Esophagus (tissue), 2 donors: ENCODE data around the gene RWDD2A. TPM values are rescaled to one million over a fixed set of nuclear protein-coding genes. Genes with fewer than 3 reads are reported as not detected.
A peak's percentile ranks its signal among the peaks of the same experiment; 100 is the strongest.
"Not testable (repeated sequence)": the region's sequence is repeated elsewhere in the genome, so short reads cannot be mapped to it uniquely, and the experiment has no call there.

Source experiments
- H3K27ac ChIP-seq, 2 donors: one replicate each; pipeline ENCODE4 v1.5.1; 2013; ENCODE audit warnings: low read depth in 2 of 2, mild to moderate bottlenecking in 2 of 2, inconsistent platforms in 1 of 2, low read length in 1 of 2, moderate library complexity in 1 of 2
- H3K27me3 ChIP-seq, 2 donors: one replicate each; pipeline ENCODE4 v1.6.1; 2013; ENCODE audit warnings: low read length in 2 of 2, control low read depth in 1 of 2, mild to moderate bottlenecking in 1 of 2; ENCODE audit not compliant: insufficient read depth in 2 of 2, control insufficient read depth in 1 of 2
- H3K36me3 ChIP-seq, 2 donors: one replicate each; pipeline ENCODE4 v1.6.1; 2013; ENCODE audit warnings: low read length in 1 of 2; ENCODE audit not compliant: control insufficient read depth in 2 of 2, insufficient read depth in 2 of 2
- H3K4me1 ChIP-seq, 2 donors: one replicate each; pipeline ENCODE4 v1.6.1; 2013; ENCODE audit warnings: low read length in 1 of 2; ENCODE audit not compliant: control insufficient read depth in 2 of 2, insufficient read depth in 2 of 2
- H3K4me3 ChIP-seq, 2 donors: one replicate each; pipeline ENCODE4 v1.5.1; 2013; ENCODE audit warnings: low read length in 2 of 2, mild to moderate bottlenecking in 2 of 2, low read depth in 1 of 2, moderate library complexity in 1 of 2
- H3K9me3 ChIP-seq, 2 donors: one replicate each; pipeline ENCODE4 v1.6.1; 2013; ENCODE audit warnings: mild to moderate bottlenecking in 2 of 2, low read depth in 1 of 2, low read length in 1 of 2, moderate library complexity in 1 of 2; ENCODE audit not compliant: control insufficient read depth in 2 of 2, insufficient read depth in 1 of 2
- WGBS, 2 donors: extraction: QIAGEN DNeasy Blood & Tissue Kit; methylation state at CpG; one replicate each; pipeline ENCODE4 v1.1.7; 2013; 5-methylcytosine and 5-hydroxymethylcytosine counted together
- polyA plus RNA-seq, 2 donors: library from polyadenylated mRNA; stranded (reverse); fragments of 200-250 nt; gene quantifications; one replicate each; pipeline ENCODE4 v1.2.3, GENCODE V29; 2013
- donor health status: healthy with polysubstance abuse.
- donor health status: Bipolar disorder and iron deficiency.

Gene RWDD2A
- polyA plus RNA-seq, 2 donors = 0.76 to 0.84 TPM

GRCh38 chr6:83169511-83169910 lies 23.6 kb upstream of the RWDD2A start:
- no peak overlapping the region for H3K27ac ChIP-seq
- 57 to 60% methylated on average over 1 of the region's 1 CpG for WGBS, 2 donors
- H3K4me3 ChIP-seq = no peak overlapping the region
- no peaks in the 10 kb centered on the region for H3K9me3 ChIP-seq
- no peaks in the 10 kb centered on the region for H3K4me1 ChIP-seq
- no peaks in the 10 kb centered on the region for H3K27me3 ChIP-seq
- peaks cover 8 to 12% of the 10 kb centered on the region in 2 donors for H3K36me3 ChIP-seq

DNA sequence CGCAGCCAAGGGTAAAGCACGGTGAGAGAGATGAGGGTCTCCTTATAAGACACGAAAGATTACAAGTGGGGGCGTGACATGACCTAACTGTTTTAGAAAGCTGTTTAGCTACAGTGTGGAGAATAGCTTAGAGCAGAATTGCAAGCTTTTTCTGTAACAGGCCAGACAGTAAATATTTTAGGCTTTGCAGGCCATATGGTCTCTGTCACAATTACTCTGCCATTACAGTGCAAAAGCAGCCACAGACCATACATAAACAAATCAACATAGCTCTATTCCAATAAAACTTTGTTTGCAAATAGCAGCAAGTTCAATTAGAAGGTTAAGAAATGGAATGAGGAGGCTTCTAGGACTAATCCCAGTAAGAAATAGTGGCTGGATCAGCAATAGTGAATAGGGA lies 16.9 kb upstream of the RWDD2A start:
- whole genome bisulfite sequencing, 2 donors = 80 to 93% methylated on average over 4 of the region's 4 CpGs
- Histone ChIP-seq H3K27ac (no peak overlapping the region), H3K4me1 (no peaks in the 10 kb centered on the region), H3K9me3 (no peaks in the 10 kb centered on the region), H3K4me3 (no peak overlapping the region), H3K27me3 (no peaks in the 10 kb centered on the region), H3K36me3 (peaks cover 0 to 5% of the 10 kb centered on the region in 2 donors)

- no peaks in the 10 kb centered on the region for H3K4me1 ChIP-seq
- peaks cover 3 to 4% of the 10 kb centered on the region in 2 donors for H3K36me3 ChIP-seq
- H3K9me3 ChIP-seq = no peaks in the 10 kb centered on the region
- no peak overlapping the region for H3K4me3 ChIP-seq
- H3K27me3 ChIP-seq = no peaks in the 10 kb centered on the region
- H3K27ac ChIP-seq = no peak overlapping the region
Measured at GRCh38 chr6:83180426-83180950, 12.7 kb upstream of the RWDD2A start.

DNA sequence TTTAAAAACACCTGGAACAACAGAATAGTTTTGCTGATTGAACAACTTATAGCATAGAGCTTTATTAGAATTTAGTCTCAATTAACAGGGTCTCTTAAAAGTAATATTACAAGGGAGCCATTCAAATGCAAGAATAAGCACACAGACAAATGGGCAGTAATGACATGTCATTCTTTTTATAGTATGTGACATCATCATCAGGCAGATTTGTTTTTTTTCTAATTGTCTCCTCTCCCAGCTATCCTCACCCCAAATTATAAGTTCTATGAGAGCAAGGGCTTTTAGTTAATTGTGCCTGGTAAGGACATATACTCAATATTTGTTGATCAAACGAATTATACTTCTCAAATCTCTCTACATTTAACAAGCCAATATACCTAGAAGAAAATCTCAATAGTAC lies 11.0 kb upstream of the RWDD2A start:
- Histone ChIP-seq H3K36me3 (peaks cover 4 to 6% of the 10 kb centered on the region in 2 donors), H3K4me1 (no peaks in the 10 kb centered on the region), H3K27ac (no peak overlapping the region), H3K4me3 (no peak overlapping the region), H3K9me3 (no peaks in the 10 kb centered on the region), H3K27me3 (no peaks in the 10 kb centered on the region)
- 75 to 78% methylated on average over 1 of the region's 1 CpG for WGBS, 2 donors

DNA sequence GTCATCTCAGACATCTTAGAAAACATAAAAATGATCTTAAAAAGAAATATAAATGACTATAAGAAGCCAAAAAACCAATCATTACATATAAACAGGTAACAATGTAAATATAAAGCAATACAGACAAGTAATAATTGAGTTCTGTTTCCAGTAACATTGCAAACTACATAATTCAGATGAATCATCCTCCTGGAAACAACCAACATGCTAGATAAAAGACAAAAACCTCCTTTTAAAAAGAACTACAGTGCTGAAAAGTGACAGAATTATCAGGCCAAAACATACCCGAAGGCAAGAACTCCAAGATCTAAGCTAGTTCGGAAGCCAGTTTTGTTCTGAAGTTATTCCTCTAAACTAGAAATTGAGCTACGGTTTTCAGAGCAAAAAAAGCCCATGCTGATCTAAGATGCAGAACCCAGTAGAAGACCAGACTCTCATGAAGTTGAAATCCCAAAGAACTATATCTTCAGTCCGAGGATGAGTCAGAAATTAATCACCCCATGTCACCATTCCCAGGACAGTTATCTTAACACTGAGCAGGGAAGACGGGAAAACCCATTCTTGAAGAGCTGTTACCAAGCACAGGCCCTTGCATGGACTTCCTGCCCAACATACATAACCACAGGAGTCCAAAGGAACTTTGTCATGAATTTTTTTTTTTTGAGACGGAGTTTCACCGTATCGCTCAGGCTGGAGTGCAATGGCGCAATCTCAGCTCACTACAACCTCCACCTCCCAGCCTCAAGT lies 9.9 kb upstream of the RWDD2A start:
- H3K36me3 ChIP-seq = peaks cover 4 to 6% of the 10 kb centered on the region in 2 donors
- no peak overlapping the region for H3K27ac ChIP-seq
- H3K4me1 ChIP-seq = no peaks in the 10 kb centered on the region
- whole genome bisulfite sequencing, 2 donors = 72 to 73% methylated on average over 9 of the region's 9 CpGs
- no peaks in the 10 kb centered on the region for H3K9me3 ChIP-seq
- H3K4me3 ChIP-seq = no peak overlapping the region
- no peaks in the 10 kb centered on the region for H3K27me3 ChIP-seq

- no peak overlapping the region for H3K4me3 ChIP-seq
- H3K4me1 ChIP-seq = no peaks in the 10 kb centered on the region
- WGBS, 2 donors = 90 to 94% methylated on average over 2 of the region's 2 CpGs
- H3K9me3 ChIP-seq = no peaks in the 10 kb centered on the region
- H3K27ac ChIP-seq = no peak overlapping the region
- H3K36me3 ChIP-seq = peaks cover 4 to 8% of the 10 kb centered on the region in 2 donors
- H3K27me3 ChIP-seq = no peaks in the 10 kb centered on the region
Measured at GRCh38 chr6:83185096-83185495, 8.1 kb upstream of the RWDD2A start.

GRCh38 chr6:83188501-83188900 lies 4.7 kb upstream of the RWDD2A start:
- Histone ChIP-seq H3K4me1 (no peaks in the 10 kb centered on the region), H3K36me3 (peaks cover 0 to 8% of the 10 kb centered on the region in 2 donors), H3K4me3 (no peak overlapping the region), H3K9me3 (no peaks in the 10 kb centered on the region), H3K27ac (no peak overlapping the region), H3K27me3 (no peaks in the 10 kb centered on the region)
- WGBS, 2 donors = 59 to 73% methylated on average over 3 of the region's 3 CpGs

DNA sequence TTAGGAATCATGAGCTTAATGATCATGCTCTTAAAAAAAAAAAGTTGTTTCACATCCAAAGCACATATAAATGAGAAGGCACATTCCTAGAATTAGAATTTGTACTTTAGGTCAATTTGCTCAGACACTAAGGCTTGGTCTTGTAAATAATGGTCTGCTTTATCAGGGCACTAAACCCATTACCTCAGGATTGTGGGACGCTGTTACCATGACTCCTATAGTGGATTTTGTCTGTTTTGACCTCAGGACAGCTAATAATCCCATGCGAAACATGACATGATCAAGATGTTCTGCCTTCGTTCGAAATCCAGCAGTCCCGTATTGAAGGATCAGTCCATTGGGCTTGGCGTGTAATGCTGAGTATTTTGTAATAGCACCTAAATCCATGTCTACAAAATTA lies 2.5 kb upstream of the RWDD2A start:
- Histone ChIP-seq H3K4me3 (no peak overlapping the region), H3K27ac (no peak overlapping the region), H3K36me3 (peaks cover 0 to 5% of the 10 kb centered on the region in 2 donors), H3K9me3 (no peaks in the 10 kb centered on the region), H3K27me3 (no peaks in the 10 kb centered on the region), H3K4me1 (peaks cover 0 to 3% of the 10 kb centered on the region in 2 donors)
- 90 to 93% methylated on average over 6 of the region's 6 CpGs for WGBS, 2 donors

DNA sequence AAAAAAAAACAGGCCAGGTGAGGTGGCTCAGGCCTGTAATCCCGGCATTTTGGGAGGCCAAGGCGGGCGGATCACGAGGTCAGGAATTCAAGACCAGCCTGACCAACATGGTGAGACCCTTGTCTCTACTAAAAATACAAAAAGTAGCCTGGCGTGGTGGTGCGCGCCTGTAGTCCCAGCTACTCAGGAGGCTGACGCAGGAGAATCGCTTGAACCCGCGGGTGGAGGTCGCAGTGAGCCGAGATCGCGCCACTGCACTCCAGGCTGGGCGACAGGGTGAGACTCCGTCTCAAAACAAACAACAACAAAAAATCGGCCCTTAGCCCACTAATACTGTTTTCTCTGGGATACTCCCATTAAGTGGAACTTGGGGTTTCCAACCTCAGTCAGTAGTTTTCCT lies 1.2 kb upstream of the RWDD2A start:
- H3K4me1 ChIP-seq, H3K9me3 ChIP-seq, H3K36me3 ChIP-seq, H3K27me3 ChIP-seq, H3K27ac ChIP-seq: not testable (repeated sequence)
- WGBS, 2 donors = 82 to 91% methylated on average over 17 to 18 of the region's 18 CpGs
- peak overlapping the region in 1 of 2 donors; percentile 95 for H3K4me3 ChIP-seq

DNA sequence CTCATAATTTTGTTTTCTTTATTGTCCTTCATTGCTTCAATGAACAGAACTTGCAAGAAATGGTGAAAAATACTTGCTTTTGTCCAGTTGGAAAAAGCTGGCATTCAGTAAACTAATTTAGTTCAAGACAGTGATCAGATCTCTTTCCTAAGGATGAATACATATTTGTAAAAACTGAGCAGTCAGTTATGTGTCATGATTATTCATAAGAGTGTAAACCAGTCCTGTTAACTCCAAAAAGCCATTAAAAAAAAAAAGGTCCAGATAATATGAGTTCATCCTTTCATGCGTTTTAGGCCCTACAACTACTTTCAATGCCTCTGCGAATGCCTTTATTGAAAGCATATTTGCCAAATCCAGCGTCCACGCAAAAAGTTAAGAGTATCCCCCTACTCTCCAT lies 701 bp upstream of the RWDD2A start:
- Histone ChIP-seq H3K4me1 (peaks cover 0 to 3% of the 10 kb centered on the region in 2 donors), H3K27ac (no peak overlapping the region), H3K9me3 (no peaks in the 10 kb centered on the region), H3K4me3 (peak overlapping the region; percentile 95 to 99), H3K27me3 (no peaks in the 10 kb centered on the region), H3K36me3 (peaks cover 0 to 2% of the 10 kb centered on the region in 2 donors)
- 1 to 2% methylated on average over 4 of the region's 4 CpGs for WGBS, 2 donors
